NCI-H187 (cell line): ENCODE measurements around the gene CHST5.

Experiments used
- DNase-seq, 2 experiments: peaks; one replicate each; lab custom pipeline; 2025; lab: John Stamatoyannopoulos, UW

CHST5 gene

DNA sequence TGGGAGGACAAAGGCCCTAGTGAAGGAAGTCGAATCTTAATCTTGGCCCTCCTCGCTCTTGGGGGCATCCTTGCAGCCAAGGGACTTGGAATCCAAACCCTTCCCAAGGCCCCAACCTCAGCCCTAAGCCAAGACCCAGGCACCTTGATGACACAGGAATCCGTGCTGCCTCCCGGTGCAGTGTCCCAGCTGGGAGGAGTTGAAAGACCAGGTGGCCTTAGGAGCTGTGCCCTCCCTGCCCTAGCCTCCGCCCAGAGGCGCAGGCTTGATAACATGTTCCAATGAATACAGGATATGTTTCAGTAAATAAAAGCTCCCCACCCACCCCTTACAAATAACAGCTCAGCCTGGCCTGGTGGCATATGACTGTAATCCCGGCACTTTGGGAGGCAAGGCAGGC, at the start of gene CHST5:
CHST5 (minus strand) TSS at position 208 of the 400 bp plus-strand sequence. CDS start 5,724 bp downstream, outside the sequence.
- DNase-seq = no peak

- no peak for DNase-seq
These were observed 48.2 kb upstream of the CHST5 start for GRCh38 chr16:75584108-75584507.

- no peak for DNase-seq
These were observed 43.5 kb upstream of the CHST5 start for GRCh38 chr16:75579281-75579834.

GRCh38 chr16:75578725-75579124, 42.8 kb upstream of the CHST5 start:
- DNase-seq = no peak

DNA sequence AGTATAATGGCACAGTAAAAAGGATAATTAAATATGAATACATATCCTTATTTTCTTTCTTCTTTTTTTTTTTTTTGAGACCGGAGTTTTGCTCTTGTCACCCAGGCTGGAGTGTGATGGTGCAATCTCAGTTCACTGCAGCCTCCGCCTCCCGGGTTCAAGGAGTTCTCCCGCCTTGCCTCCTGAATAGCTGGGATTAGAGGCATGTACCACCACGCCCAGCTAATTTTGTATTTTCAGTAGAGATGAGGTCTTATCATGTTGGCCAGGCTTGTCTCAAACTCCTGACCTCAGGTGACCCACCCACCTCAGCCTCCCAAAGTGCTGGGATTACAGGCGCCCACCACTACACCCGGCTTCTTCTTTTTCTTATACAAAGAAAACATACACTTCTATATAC, 42.3 kb upstream of the CHST5 start:
- no peak for DNase-seq

DNA sequence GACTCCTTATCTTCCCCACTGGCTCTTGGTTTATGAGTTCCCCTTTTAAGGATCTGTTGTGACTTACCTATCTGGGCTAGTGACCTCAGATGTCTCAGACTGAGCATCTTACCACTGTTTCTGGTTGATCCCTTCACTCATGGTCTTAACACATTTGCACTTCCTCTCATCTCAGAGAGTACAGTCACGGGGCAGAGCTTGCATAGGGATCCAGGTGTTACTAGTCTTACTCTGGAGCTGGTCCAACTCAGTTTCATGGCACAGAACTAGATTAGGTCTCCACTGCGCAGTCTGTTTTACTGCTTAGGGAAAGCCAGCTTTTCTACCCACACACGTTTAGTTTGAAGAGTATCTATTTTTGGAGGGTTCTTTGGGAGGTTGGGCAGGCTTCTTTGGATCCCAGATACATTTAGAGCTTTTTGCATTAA, 40.5 kb upstream of the CHST5 start:
- DNase-seq = no peak

- DNase-seq = no peak
These were observed 40.0 kb upstream of the CHST5 start for GRCh38 chr16:75575958-75576357.

- DNase-seq = no peak
These were observed 38.0 kb upstream of the CHST5 start for GRCh38 chr16:75573955-75574354.

- DNase-seq = no peak
These were observed 37.1 kb upstream of the CHST5 start for GRCh38 chr16:75572864-75573542.

GRCh38 chr16:75570396-75571065, 34.6 kb upstream of the CHST5 start:
- no peak for DNase-seq

- DNase-seq = no peak
These were observed 32.0 kb upstream of the CHST5 start for GRCh38 chr16:75567911-75568310.

DNA sequence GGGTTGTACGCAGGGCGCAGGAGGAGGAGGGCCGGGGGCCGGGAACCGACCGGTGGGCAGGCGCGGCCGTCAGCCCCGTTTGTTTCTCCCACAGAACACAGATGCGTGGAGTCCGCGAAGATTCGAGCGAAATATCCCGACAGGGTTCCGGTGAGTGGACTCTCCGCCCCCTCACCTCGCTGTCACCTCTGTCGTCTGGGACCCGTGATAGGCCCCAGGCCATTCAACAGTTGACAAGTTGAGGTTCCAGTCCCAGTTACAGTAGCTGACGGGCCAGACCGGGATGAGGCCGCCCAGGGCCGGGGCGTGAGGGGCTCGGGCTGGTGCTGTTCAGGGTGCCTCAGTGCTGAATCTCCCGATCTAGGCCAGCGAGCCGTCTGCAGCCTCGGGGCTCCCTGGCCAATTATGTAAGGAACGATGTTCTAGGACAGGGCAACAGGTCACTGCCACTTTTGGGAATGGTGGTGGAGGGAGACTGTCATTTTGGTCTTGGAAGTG, 30.9 kb upstream of the CHST5 start:
- no peak for DNase-seq

GRCh38 chr16:75566040-75566757, 30.3 kb upstream of the CHST5 start, which contains the start of gene GABARAPL2:
GABARAPL2 (plus strand) TSS chr16:75566379; CDS start chr16:75566487, 108 bp downstream.
- DNase-seq = peak; percentile 59 to 76

DNA sequence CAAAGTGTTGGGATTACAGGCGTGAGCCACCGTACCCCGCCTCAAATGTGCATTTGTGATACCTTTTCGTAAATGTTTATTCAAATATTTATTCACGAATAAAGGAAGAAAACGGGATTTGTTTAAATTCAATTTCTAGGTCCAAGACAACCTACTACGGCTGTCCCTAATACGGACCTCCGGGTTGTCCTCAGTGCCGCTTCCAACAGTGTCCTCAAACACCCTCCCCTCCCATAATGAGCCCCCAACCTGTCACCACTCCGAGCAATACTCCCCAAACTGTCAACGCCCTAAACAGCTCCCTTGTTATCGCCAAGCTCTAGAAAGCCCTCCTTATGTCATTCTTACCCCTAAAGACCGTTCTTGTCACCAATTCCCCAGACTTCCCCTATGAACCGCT, 29.7 kb upstream of the CHST5 start:
- no peak for DNase-seq

- DNase-seq = no peak
These were observed 23.9 kb upstream of the CHST5 start for GRCh38 chr16:75559564-75560372.

DNA sequence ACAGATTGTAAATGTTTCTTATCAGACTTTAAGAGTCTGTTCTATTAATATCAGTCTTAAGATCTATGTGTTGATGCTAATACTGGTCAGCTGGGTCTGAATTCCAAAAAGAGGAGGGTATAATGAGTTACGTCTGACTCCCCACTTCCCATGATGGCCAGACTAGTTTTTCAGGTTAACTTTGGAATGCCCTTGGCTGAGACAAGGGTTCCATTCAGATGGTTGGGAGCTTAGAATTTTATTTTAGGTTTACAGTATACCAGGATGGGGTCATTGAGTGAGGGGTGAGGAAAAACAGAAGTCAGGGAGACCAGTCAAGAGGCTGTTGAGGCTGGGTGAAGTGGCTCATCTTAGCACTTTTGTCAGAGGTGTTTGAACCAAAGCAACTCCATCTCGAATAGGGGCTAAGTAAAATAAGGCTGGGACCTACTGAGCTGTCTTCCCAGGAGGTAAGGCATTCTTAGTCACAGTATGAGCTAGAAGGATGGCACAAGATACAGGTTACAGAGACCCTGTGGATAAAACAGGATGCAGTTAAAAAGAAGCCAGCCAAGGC, 23.0 kb upstream of the CHST5 start:
- no peak for DNase-seq

GRCh38 chr16:75556431-75556950, 20.6 kb upstream of the CHST5 start:
- no peak for DNase-seq

GRCh38 chr16:75555707-75556430, 20.0 kb upstream of the CHST5 start, which contains the start of gene TMEM231:
TMEM231 (minus strand) TSS chr16:75556252; CDS start chr16:75556209, 43 bp downstream.
- peak; percentile 53 to 71 for DNase-seq

GRCh38 chr16:75555213-75555706, 19.4 kb upstream of the CHST5 start:
- peak; percentile 16 to 47 for DNase-seq

DNA sequence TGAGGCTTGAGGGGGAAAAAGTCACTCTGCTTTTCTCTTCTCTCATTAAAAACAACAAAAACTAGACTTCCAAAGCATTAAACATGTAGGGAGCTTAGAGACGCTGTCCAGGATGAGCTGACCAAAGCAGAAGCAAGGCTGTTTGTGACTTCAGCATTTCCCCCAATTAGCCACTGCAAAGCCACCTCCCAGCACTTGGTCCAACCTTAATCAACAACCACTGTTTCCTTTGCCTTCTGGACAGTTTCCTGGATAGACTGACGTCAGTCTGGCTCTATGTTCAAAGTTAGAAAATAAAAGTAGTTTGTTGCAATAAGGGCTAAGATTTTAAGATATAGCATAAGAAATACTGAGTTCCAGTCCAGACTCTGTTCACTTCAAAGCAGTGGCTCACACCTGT, 17.0 kb upstream of the CHST5 start:
- no peak for DNase-seq
